GM12878 (cell line): Measurements from ENCODE around the gene GBP4. TPM values are rescaled to one million over a fixed set of nuclear protein-coding genes. Genes with fewer than 3 reads are reported as not detected.

ENCODE experiments used
- ATAC-seq: fragments of 200-7000 bp; cut with Tn5 transposase; 3 replicates; pipeline ENCODE4 v1.9.1; 2020; ENCODE audit warnings: mild to moderate bottlenecking, moderate library complexity
- BruUV-seq: library from RNA; stranded (reverse); fragments of 400-500 nt; replicated peaks from 2 replicates; lab custom pipeline; 2021; lab: Mats Ljungman, UMichigan
- CTCF ChIA-PET: fragments of 300-600 bp; sonication (Branson Sonifier 250); formaldehyde crosslinking; extraction: SDS; loops from one replicate; lab custom pipeline; 2021; ENCODE audit warnings: inconsistent platforms; lab: Yijun Ruan, JAX
- POLR2A ChIA-PET: fragments of 350-600 bp; formaldehyde crosslinking; extraction: SDS; loops from one replicate; lab custom pipeline; 2021; ENCODE audit warnings: inconsistent platforms; lab: Charles Lee
- RAD21 ChIA-PET: fragments of 300-600 bp; sonication (Branson Sonifier 250); formaldehyde crosslinking; loops from one replicate; lab custom pipeline; 2023; ENCODE audit warnings: antibody characterized with exemption; ENCODE audit not compliant: unreplicated experiment; lab: Charles Lee
- SMC1A ChIA-PET: fragments of 300-600 bp; sonication (Branson Sonifier 250); formaldehyde crosslinking; loops from one replicate; lab custom pipeline; 2023; ENCODE audit not compliant: unreplicated experiment, uncharacterized antibody; lab: Charles Lee
- DNase-seq: peaks from one replicate; pipeline ENCODE4 v3.0.0-alpha.2; 2011; ENCODE audit warnings: low read depth, low spot score
- FAIRE-seq: peaks from 3 replicates; lab custom pipeline; 2011; peaks lifted over from hg19 to GRCh38; lab: Jason Lieb, UNC
- H2AFZ ChIP-seq: 2 replicates; pipeline ENCODE4 v1.6.0; 2011; ENCODE audit warnings: low read depth, low read length, control low read depth; ENCODE audit not compliant: control insufficient read depth
- H3K27ac ChIP-seq: 2 replicates; pipeline ENCODE4 v1.5.1; 2011; ENCODE audit warnings: control low read depth; ENCODE audit not compliant: control insufficient read depth, insufficient read depth
- H3K27me3 ChIP-seq, 2 experiments: replicated peaks in 1 of 2; 2 replicates each; pipeline versions ENCODE4 v1.6.0 to v1.6.1; 2011; ENCODE audit warnings: low read length in 1 of 2; ENCODE audit not compliant: control insufficient read depth in 2 of 2, insufficient read depth in 2 of 2
- H3K36me3 ChIP-seq, 2 experiments: 2 replicates each; pipeline ENCODE4 v1.5.1; 2011; ENCODE audit warnings: low read length in 1 of 2; ENCODE audit not compliant: control insufficient read depth in 2 of 2, insufficient read depth in 2 of 2
- H3K4me1 ChIP-seq: 2 replicates; pipeline ENCODE4 v1.6.1; 2011; ENCODE audit warnings: mild to moderate bottlenecking, low read length, moderate library complexity, mixed read lengths; ENCODE audit not compliant: control insufficient read depth, insufficient read depth
- H3K4me2 ChIP-seq: 2 replicates; pipeline ENCODE4 v1.6.0; 2011; ENCODE audit warnings: control low read depth; ENCODE audit not compliant: control insufficient read depth, insufficient read depth
- H3K4me3 ChIP-seq: fragments of 200-600 bp; sonication (generic); 2 replicates; pipeline ENCODE4 v1.5.1; 2016
- H3K79me2 ChIP-seq: 2 replicates; pipeline ENCODE4 v1.6.0; 2011; ENCODE audit warnings: low read length; ENCODE audit not compliant: control insufficient read depth, insufficient read depth
- H3K9ac ChIP-seq: 2 replicates; pipeline ENCODE4 v1.8.0; 2011; ENCODE audit warnings: low read length, control low read depth, mixed read lengths; ENCODE audit not compliant: control insufficient read depth, insufficient read depth
- H3K9me3 ChIP-seq: replicated peaks from 3 replicates; pipeline ENCODE4 v1.5.1; 2011; ENCODE audit warnings: mild to moderate bottlenecking, low read length; ENCODE audit not compliant: control insufficient read depth, insufficient read depth
- H4K20me1 ChIP-seq: 2 replicates; pipeline ENCODE4 v1.6.0; 2011; ENCODE audit not compliant: control insufficient read depth, insufficient read depth
- ATF7 ChIP-seq: fragments of 450-650 bp; IDR thresholded peaks from 2 replicates; pipeline ENCODE4 v1.6.1; 2016; ENCODE audit warnings: low read depth, mild to moderate bottlenecking
- BMI1 ChIP-seq: fragments of 450-650 bp; IDR thresholded peaks from 2 replicates; pipeline ENCODE4 v1.6.1; 2016; ENCODE audit warnings: mild to moderate bottlenecking, moderate library complexity, borderline replicate concordance
- DPF2 ChIP-seq: fragments of 450-650 bp; IDR thresholded peaks from 2 replicates; pipeline ENCODE4 v1.6.1; 2017; ENCODE audit warnings: mild to moderate bottlenecking
- IRF3 ChIP-seq: fragments of 450-650 bp; IDR thresholded peaks from 2 replicates; pipeline ENCODE4 v1.6.1; 2014; ENCODE audit warnings: mild to moderate bottlenecking
- JUNB ChIP-seq: IDR thresholded peaks from 2 replicates; pipeline ENCODE4 v1.6.1; 2016; ENCODE audit warnings: antibody characterized with exemption, mild to moderate bottlenecking
- MEF2B ChIP-seq: fragments of 450-650 bp; IDR thresholded peaks from 2 replicates; pipeline ENCODE4 v1.6.1; 2018; ENCODE audit warnings: mild to moderate bottlenecking, moderate library complexity; ENCODE audit not compliant: partially characterized antibody, poor library complexity, severe bottlenecking
- RAD51 ChIP-seq: fragments of 450-650 bp; IDR thresholded peaks from 2 replicates; pipeline ENCODE4 v1.6.1; 2016; ENCODE audit warnings: moderate library complexity, mild to moderate bottlenecking, inconsistent platforms
- REST ChIP-seq: IDR thresholded peaks from 2 replicates; pipeline ENCODE4 v1.6.1; 2012; ENCODE audit warnings: mild to moderate bottlenecking, low read depth, low read length
- SP1 ChIP-seq: IDR thresholded peaks from one replicate; pipeline ENCODE4 v1.6.1; 2011; ENCODE audit warnings: low read depth, low read length
- SREBF1 ChIP-seq: IDR thresholded peaks from 2 replicates; pipeline ENCODE4 v1.6.1; 2012; ENCODE audit warnings: mild to moderate bottlenecking, low read length
- STAT3 ChIP-seq: IDR thresholded peaks from 2 replicates; pipeline ENCODE4 v1.6.1; 2011; ENCODE audit warnings: low read depth, low read length, improper control_type of control experiment
- WRNIP1 ChIP-seq: IDR thresholded peaks from 2 replicates; pipeline ENCODE4 v1.6.1; 2011; ENCODE audit warnings: low read depth, low read length, improper control_type of control experiment, borderline replicate concordance
- ZNF592 ChIP-seq: fragments of 450-650 bp; IDR thresholded peaks from 2 replicates; pipeline ENCODE4 v1.6.1; 2017; ENCODE audit warnings: mild to moderate bottlenecking, moderate library complexity
- WGBS: methylation state at CpG from one replicate; pipeline ENCODE4 v1.1.6; 2016; ENCODE audit warnings: low lambda C conversion rate; ENCODE audit not compliant: insufficient replicate concordance, insufficient coverage; ENCODE audit errors: missing lambda C conversion rate; 5-methylcytosine and 5-hydroxymethylcytosine counted together
- in situ Hi-C: fragments of 300-500 bp; cut with MboI; formaldehyde crosslinking; loops from 9 replicates; pipeline ENCODE4 v1.14.3; 2018; ENCODE audit warnings: mixed read lengths
- intact Hi-C: fragments of 100-400 bp; cut with micrococcal nuclease; formaldehyde crosslinking; loops from one replicate; pipeline ENCODE4 v1.14.2; 2022; ENCODE audit not compliant: unreplicated experiment
- polyA plus RNA-seq, 11 experiments: library from polyadenylated mRNA; depleted of rRNA in 4 of 11; unstranded in 6 of 11; stranded (reverse) in 5 of 11; fragments of >200 nt; fragmentation: Nextera tagmentation in 4 of 11; fragmentation: Illumina TruSeq in 1 of 11; extraction: Ambion mirVana in 4 of 11; extraction: Trizol in 1 of 11; gene quantifications; 1 replicate in 1 of 11; 2 replicates in 10 of 11; pipeline versions ENCODE4 v1.2.1 to v1.2.3, GENCODE V29; 2011 to 2016; ENCODE audit warnings: inconsistent platforms in 2 of 11, missing spikeins in 2 of 11, low read depth in 1 of 11
- total RNA-seq, 4 experiments: library from RNA; depleted of rRNA in 3 of 4; stranded (reverse); fragments of >200 nt in 3 of 4; fragmentation: Illumina TruSeq in 1 of 4; extraction: Trizol in 1 of 4; gene quantifications; 2 replicates each; pipeline versions ENCODE4 v1.2.1 to v1.2.3, GENCODE V29; 2013 to 2021

Gene GBP4
- total and polyA plus RNA-seq, 10 of the 15 experiments (the other 5 are each of a cell fraction or from before 2014, with no cell fraction given): 2.4 to 41.9 (median 3.5) TPM

- POLR2A ChIA-PET: interaction anchor here (0.6 kb wide), 1 partner anchor 294 kb away, joined by 3 read pairs; no protein-coding TSS in a partner anchor
- Histone ChIP-seq H4K20me1 (no peaks in the 10 kb centered on the region), H2AFZ (no peak overlapping the region), H3K27me3 (no peaks in the 10 kb centered on the region), H3K79me2 (no peaks in the 10 kb centered on the region), H3K4me2 (no peak overlapping the region), H3K27ac (no peak overlapping the region), H3K4me3 (no peak overlapping the region), H3K36me3 (no peaks in the 10 kb centered on the region), H3K9ac (no peak overlapping the region), H3K4me1 (peaks cover 4% of the 10 kb centered on the region; the same call in 1 of the 2 replicates), H3K9me3 (no peaks in the 10 kb centered on the region)
- ATAC-seq (no peak), FAIRE-seq (no peak), DNase-seq (no peak)
- no TSS peak for BruUV-seq
- RAD21 ChIA-PET: interaction anchor here (1.0 to 1.2 kb wide), 2 partner anchors 15 to 17 kb away, joined by 3 to 4 read pairs; no protein-coding TSS in a partner anchor
- TF ChIP-seq BMI1 (no peak), ZNF592 (no peak), SREBF1 (no peak), MEF2B (no peak), JUNB (no peak), REST (no peak), STAT3 (no peak), DPF2 (no peak), RAD51 (no peak), SP1 (no peak), IRF3 (no peak), WRNIP1 (no peak), ATF7 (no peak)
- CTCF ChIA-PET: interaction anchor here (0.8 to 1.1 kb wide), 2 partner anchors 12 to 143 kb away, joined by 3 read pairs; no protein-coding TSS in a partner anchor
- in situ Hi-C loops: no loop called here
- intact Hi-C loops: no loop called here
- SMC1A ChIA-PET: interaction anchor here (1.0 to 1.5 kb wide), 3 partner anchors 12 to 65 kb away, joined by 3 to 4 read pairs (median 3); partner anchors contain the start of gene GBP4
- WGBS: 82% methylated on average over 1 of the region's 1 CpG
Measured at GRCh38 chr1:89133747-89134146, 65.0 kb downstream of the GBP4 start.
